H1 (cell line): Measurements from ENCODE around the gene PRR12. TPM values are rescaled to one million over a fixed set of nuclear protein-coding genes. Genes with fewer than 3 reads are reported as not detected.

ENCODE experiments used
- CTCF ChIA-PET: fragments of 300-600 bp; sonication (Branson Sonifier 250); formaldehyde crosslinking; loops from one replicate; lab custom pipeline; 2021; ENCODE audit not compliant: partially characterized antibody; lab: Charles Lee
- POLR2A ChIA-PET: fragments of 300-600 bp; sonication (Branson Sonifier 250); formaldehyde crosslinking; loops from one replicate; lab custom pipeline; 2021; ENCODE audit warnings: inconsistent platforms; ENCODE audit not compliant: partially characterized antibody; lab: Charles Lee
- DNase-seq, 2 experiments: peaks; one replicate each; pipeline versions ENCODE4 v3.0.0 to v3.0.0-alpha.2; 2010 to 2022; ENCODE audit warnings: low spot score in 2 of 2, low read depth in 1 of 2, mixed read lengths in 1 of 2
- FAIRE-seq: peaks from 2 replicates; lab custom pipeline; 2011; peaks lifted over from hg19 to GRCh38; lab: Jason Lieb, UNC
- H2AFZ ChIP-seq: 2 replicates; pipeline ENCODE4 v1.8.1; 2012; ENCODE audit warnings: low read length, inconsistent platforms
- H2AK5ac ChIP-seq: 2 replicates; pipeline ENCODE4 v1.6.1; 2013; ENCODE audit warnings: low read depth, low read length
- H2BK120ac ChIP-seq: replicated peaks from 2 replicates; pipeline ENCODE3; 2013; ENCODE audit warnings: low read depth, low read length, inconsistent platforms
- H2BK12ac ChIP-seq: 2 replicates; pipeline ENCODE4 v1.6.1; 2013; ENCODE audit warnings: low read depth, low read length
- H2BK15ac ChIP-seq: 2 replicates; pipeline ENCODE4 v1.6.1; 2013; ENCODE audit warnings: low read length
- H2BK20ac ChIP-seq: 2 replicates; pipeline ENCODE4 v1.6.1; 2013; ENCODE audit warnings: low read length
- H2BK5ac ChIP-seq: 2 replicates; pipeline ENCODE4 v1.6.1; 2013; ENCODE audit warnings: low read depth, low read length
- H3K14ac ChIP-seq: 2 replicates; pipeline ENCODE4 v1.6.1; 2013; ENCODE audit warnings: inconsistent platforms; ENCODE audit not compliant: insufficient read length
- H3K18ac ChIP-seq: 2 replicates; pipeline ENCODE4 v1.6.1; 2013; ENCODE audit warnings: low read length; ENCODE audit errors: extremely low read depth
- H3K23ac ChIP-seq: 2 replicates; pipeline ENCODE4 v1.6.1; 2013; ENCODE audit warnings: inconsistent platforms; ENCODE audit not compliant: insufficient read length
- H3K23me2 ChIP-seq: 2 replicates; pipeline ENCODE4 v1.6.1; 2013; ENCODE audit warnings: low read depth, low read length
- H3K27ac ChIP-seq: 2 replicates; pipeline ENCODE4 v1.6.1; 2011; ENCODE audit warnings: low read depth, low read length, inconsistent platforms
- H3K27me3 ChIP-seq, 4 experiments: replicated peaks in 1 of 4; 1 replicate in 1 of 4; 2 replicates in 3 of 4; pipeline versions ENCODE4 v1.6.1 to v1.8.1; 2011 to 2013; ENCODE audit warnings: low read length in 3 of 4, mild to moderate bottlenecking in 3 of 4, inconsistent platforms in 2 of 4, mixed read lengths in 2 of 4, moderate library complexity in 1 of 4; ENCODE audit not compliant: control insufficient read depth in 3 of 4, insufficient read depth in 3 of 4; ENCODE audit errors: extremely low read depth in 1 of 4
- H3K36me3 ChIP-seq, 4 experiments: 2 replicates each; pipeline versions ENCODE4 v1.6.1 to v1.8.1; 2011 to 2013; ENCODE audit warnings: mild to moderate bottlenecking in 4 of 4, low read length in 3 of 4, moderate library complexity in 2 of 4, control low read depth in 1 of 4, inconsistent platforms in 1 of 4; ENCODE audit not compliant: insufficient read depth in 4 of 4, control insufficient read depth in 2 of 4
- H3K4ac ChIP-seq: replicated peaks from 2 replicates; pipeline ENCODE3; 2013; ENCODE audit warnings: low read length, low read depth, mixed read lengths, inconsistent platforms; ENCODE audit not compliant: insufficient read length
- H3K4me1 ChIP-seq, 4 experiments: replicated peaks in 1 of 4; 1 replicate in 1 of 4; 2 replicates in 3 of 4; pipeline versions ENCODE4 v1.6.1 to v1.8.1; 2011 to 2013; ENCODE audit warnings: low read length in 3 of 4, inconsistent platforms in 2 of 4, mixed read lengths in 1 of 4; ENCODE audit not compliant: insufficient read depth in 4 of 4, control insufficient read depth in 3 of 4
- H3K4me2 ChIP-seq, 2 experiments: 2 replicates each; pipeline versions ENCODE4 v1.6.1 to v1.8.1; 2011 to 2013; ENCODE audit warnings: low read depth in 2 of 2, low read length in 2 of 2, control low read depth in 1 of 2, inconsistent platforms in 1 of 2, mild to moderate bottlenecking in 1 of 2; ENCODE audit not compliant: insufficient read depth in 1 of 2
- H3K4me3 ChIP-seq, 4 experiments: fragments of 200-600, 300-600 bp in 1 of 4; sonication (generic), shearing (Covaris generic), sonication (Bioruptor Twin) in 1 of 4; 2 replicates each; pipeline versions ENCODE4 v1.5.1 to v1.8.1; 2011 to 2016; ENCODE audit warnings: low read length in 4 of 4, low read depth in 3 of 4, control low read depth in 2 of 4, inconsistent platforms in 2 of 4, mild to moderate bottlenecking in 2 of 4, mixed read lengths in 1 of 4, moderate library complexity in 1 of 4; ENCODE audit not compliant: insufficient read depth in 2 of 4; ENCODE audit errors: extremely low read depth in 1 of 4
- H3K56ac ChIP-seq: replicated peaks from 2 replicates; pipeline ENCODE3; 2013; ENCODE audit warnings: low read depth, mild to moderate bottlenecking, mixed read lengths, low read length, inconsistent platforms; ENCODE audit not compliant: insufficient read length
- H3K79me1 ChIP-seq: 2 replicates; pipeline ENCODE4 v1.6.1; 2013; ENCODE audit warnings: low read depth, low read length, control low read depth
- H3K79me2 ChIP-seq, 2 experiments: 2 replicates each; pipeline versions ENCODE4 v1.6.1 to v1.8.1; 2012 to 2013; ENCODE audit warnings: low read length in 2 of 2, mild to moderate bottlenecking in 2 of 2, inconsistent platforms in 1 of 2; ENCODE audit not compliant: insufficient read depth in 2 of 2, control insufficient read depth in 1 of 2
- H3K9ac ChIP-seq, 4 experiments: replicated peaks in 1 of 4; 1 replicate in 1 of 4; 2 replicates in 3 of 4; pipeline versions ENCODE4 v1.6.1 to v1.8.1; 2011 to 2013; ENCODE audit warnings: low read depth in 3 of 4, low read length in 3 of 4, control low read depth in 2 of 4, mild to moderate bottlenecking in 2 of 4, moderate library complexity in 2 of 4, inconsistent platforms in 1 of 4; ENCODE audit errors: extremely low read depth in 1 of 4
- H3K9me3 ChIP-seq, 2 experiments: 2 replicates each; pipeline versions ENCODE4 v1.6.1 to v1.8.1; 2012 to 2013; ENCODE audit warnings: mild to moderate bottlenecking in 2 of 2, moderate library complexity in 2 of 2, control low read depth in 1 of 2, inconsistent platforms in 1 of 2, low read depth in 1 of 2, low read length in 1 of 2, mixed read lengths in 1 of 2; ENCODE audit not compliant: insufficient read depth in 2 of 2
- H4K20me1 ChIP-seq, 2 experiments: replicated peaks in 1 of 2; 2 replicates each; pipeline versions ENCODE3 to v1.8.1; 2011 to 2013; ENCODE audit warnings: inconsistent platforms in 2 of 2, low read length in 2 of 2, mild to moderate bottlenecking in 1 of 2; ENCODE audit not compliant: insufficient read depth in 2 of 2, control insufficient read depth in 1 of 2
- H4K5ac ChIP-seq: 2 replicates; pipeline ENCODE4 v1.6.1; 2013; ENCODE audit warnings: low read length, low read depth, mixed read lengths, inconsistent platforms; ENCODE audit not compliant: insufficient read length
- H4K8ac ChIP-seq: 2 replicates; pipeline ENCODE4 v1.8.0; 2013; ENCODE audit warnings: mild to moderate bottlenecking, moderate library complexity, low read length, inconsistent platforms; ENCODE audit not compliant: insufficient read depth; ENCODE audit errors: extremely low read depth
- H4K91ac ChIP-seq: replicated peaks from 2 replicates; pipeline ENCODE3; 2013; ENCODE audit warnings: low read length, mixed read lengths, inconsistent platforms; ENCODE audit not compliant: insufficient read length
- CHD1 ChIP-seq: IDR thresholded peaks from 2 replicates; pipeline ENCODE4 v1.6.1; 2012; ENCODE audit warnings: low read depth, low read length, improper control_type of control experiment
- CTCF ChIP-seq, 3 experiments: IDR thresholded peaks; 1 replicate in 2 of 3; 2 replicates in 1 of 3; pipeline versions ENCODE4 v1.5.1 to v1.6.1; 2011; ENCODE audit warnings: low read length in 3 of 3, mild to moderate bottlenecking in 3 of 3, inconsistent platforms in 2 of 3, low read depth in 1 of 3, moderate library complexity in 1 of 3; ENCODE audit not compliant: insufficient read depth in 1 of 3; ENCODE audit errors: control extremely low read depth in 1 of 3
- HDAC2 ChIP-seq, 2 experiments: fragments of 300-600 bp in 1 of 2; sonication (generic) in 1 of 2; IDR thresholded peaks; 2 replicates each; pipeline ENCODE4 v1.6.1; 2011 to 2012; ENCODE audit warnings: low read depth in 2 of 2, low read length in 2 of 2, mild to moderate bottlenecking in 2 of 2, moderate library complexity in 2 of 2, borderline replicate concordance in 1 of 2, inconsistent platforms in 1 of 2
- NANOG ChIP-seq: IDR thresholded peaks from 2 replicates; pipeline ENCODE4 v1.6.1; 2011; ENCODE audit warnings: low read length, low read depth, mild to moderate bottlenecking, inconsistent platforms; ENCODE audit not compliant: insufficient read depth, poor library complexity, severe bottlenecking
- PHF8 ChIP-seq: fragments of 200-600 bp; sonication (generic); conservative IDR thresholded peaks from 2 replicates; pipeline ENCODE4 v1.7.1; 2012; ENCODE audit warnings: low read depth, mild to moderate bottlenecking, inconsistent platforms, low read length, moderate library complexity
- RBBP5 ChIP-seq: IDR thresholded peaks from 2 replicates; pipeline ENCODE4 v1.7.1; 2012; ENCODE audit warnings: low read depth, mild to moderate bottlenecking, inconsistent platforms, low read length, moderate library complexity, borderline replicate concordance
- SAP30 ChIP-seq: fragments of 300-600 bp; sonication (generic); IDR thresholded peaks from 2 replicates; pipeline ENCODE4 v1.7.1; 2012; ENCODE audit warnings: low read length, moderate library complexity, mild to moderate bottlenecking, inconsistent platforms; ENCODE audit not compliant: insufficient read depth, insufficient replicate concordance
- WGBS, 2 experiments: shearing (Covaris generic) in 1 of 2; methylation state at CpG; one replicate each; pipeline versions ENCODE4 v1.1.6 to v1.1.7; 2013 to 2015; ENCODE audit warnings: low lambda C conversion rate in 2 of 2, mixed read lengths in 2 of 2, inconsistent platforms in 1 of 2, low coverage in 1 of 2, missing lambda C conversion rate in 1 of 2; ENCODE audit not compliant: insufficient replicate concordance in 2 of 2, insufficient coverage in 1 of 2, insufficient read length in 1 of 2; ENCODE audit errors: extremely low coverage in 1 of 2, missing lambda C conversion rate in 1 of 2; 5-methylcytosine and 5-hydroxymethylcytosine counted together
- polyA plus RNA-seq, 7 experiments: library from polyadenylated mRNA; depleted of rRNA in 3 of 7; stranded (reverse) in 5 of 7; unstranded in 2 of 7; fragments of >200 nt in 5 of 7; fragments of 200-250 nt in 2 of 7; gene quantifications; 1 replicate in 5 of 7; 2 replicates in 1 of 7; 4 replicates in 1 of 7; pipeline versions ENCODE4 v1.2.1 to v1.2.3, GENCODE V29; 2011 to 2013; ENCODE audit warnings: missing spikeins in 2 of 7, mixed read lengths in 2 of 7
- total RNA-seq: library from RNA; stranded (reverse); fragmentation: NEBNext Ultra II Directional; extraction: Animal tissue kit (Norgen Biotek cat#: 25700); gene quantifications from 2 replicates; pipeline ENCODE4 v1.2.1, GENCODE V29; 2021

The PRR12 gene
- total and polyA plus RNA-seq, 2 of the 8 experiments (the other 6 are each of a cell fraction or from before 2014, with no cell fraction given), result 2.5 to 59.4 TPM

DNA sequence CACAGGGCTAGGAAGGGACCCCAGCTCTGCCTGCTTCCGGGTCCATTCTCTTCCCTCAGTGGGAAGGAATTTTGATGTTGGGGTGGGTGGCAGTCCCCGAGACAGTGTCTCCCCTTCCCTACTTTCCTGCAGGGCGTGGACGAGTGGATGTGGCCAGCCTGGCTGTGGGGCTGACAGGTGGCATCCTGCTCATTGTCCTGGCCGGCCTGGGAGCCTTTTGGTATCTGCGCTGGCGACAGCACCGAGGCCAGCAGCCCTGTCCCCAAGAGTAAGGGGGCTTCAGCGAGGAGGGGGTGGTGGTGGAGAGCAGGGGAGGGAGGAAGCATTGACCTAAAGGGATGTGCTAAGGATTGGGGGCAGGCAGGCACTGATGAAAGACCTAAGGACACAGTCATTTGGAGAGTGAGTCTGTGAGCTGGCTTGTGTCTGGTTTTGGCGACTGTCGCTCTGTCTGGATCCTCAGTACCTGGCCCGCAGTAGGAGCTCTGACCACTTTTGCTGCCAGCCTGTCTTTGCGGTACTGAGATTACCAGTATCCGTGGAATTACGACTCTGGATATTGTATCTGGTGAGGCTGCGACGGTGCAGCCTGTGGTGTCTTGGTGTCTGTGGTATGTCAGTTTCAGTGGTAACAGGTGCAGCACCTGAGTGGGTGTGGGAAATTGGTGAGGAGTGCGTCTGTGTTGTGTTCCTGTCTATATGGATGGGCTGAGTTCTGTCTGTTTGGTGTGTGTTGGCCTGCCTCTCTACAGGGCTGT is 2.4 kb upstream of the PRR12 start:
- H2BK20ac ChIP-seq, result peak overlapping the region; percentile 75; the same call in 1 of the 2 replicates
- no peak overlapping the region for H3K23ac ChIP-seq
- H3K27ac ChIP-seq, result no peak overlapping the region
- H2BK120ac ChIP-seq, result no peak overlapping the region
- WGBS, 2 experiments, result 93% methylated on average over 18 of the region's 18 CpGs; no CpG with 5 or more reads in 1 of the 2 experiments
- no peaks in the 10 kb centered on the region for H3K27me3 ChIP-seq
- H2BK12ac ChIP-seq, result 0 out of 2 replicates have a peak overlapping the region, but pooled peaks have one; percentile 50
- H3K79me2 ChIP-seq, result peaks cover 0 to 13% of the 10 kb centered on the region in 2 experiments; a peak in 2 of 4 replicates
- peak overlapping the region; percentile 95; the same call in 1 of the 2 replicates for H2AK5ac ChIP-seq
- H3K14ac ChIP-seq, result no peak overlapping the region
- no peaks in the 10 kb centered on the region for H3K9me3 ChIP-seq
- no peaks in the 10 kb centered on the region for H3K79me1 ChIP-seq
- H3K9ac ChIP-seq, result 0 out of 7 replicates have a peak overlapping the region, but pooled peaks of 1 of the 4 experiments have one; percentile 4
- ChIA-PET CTCF (interaction anchor here (0.7 to 1.0 kb wide), 2 partner anchors 37 to 55 kb away, joined by 3 to 4 read pairs; no protein-coding TSS in a partner anchor), POLR2A (interaction anchor here (1.2 to 37.8 kb wide), 4 partner anchors 8 to 100 kb away, joined by 3 to 840 read pairs (median 34); partner anchors contain the start of genes NOSIP, PRRG2, RPL13A and RRAS)
- H3K56ac ChIP-seq, result no peak overlapping the region
- H2AFZ ChIP-seq, result no peak overlapping the region
- no peak overlapping the region for H4K8ac ChIP-seq
- no peak for DNase-seq
- no peak overlapping the region; a peak in 1 of 4 replicates for H3K4me2 ChIP-seq
- no peak overlapping the region for H3K4ac ChIP-seq
- H3K36me3 ChIP-seq, result no peaks in the 10 kb centered on the region
- peaks cover 15% of the 10 kb centered on the region for H3K23me2 ChIP-seq
- no peak overlapping the region for H3K18ac ChIP-seq
- no peak overlapping the region for H3K4me3 ChIP-seq
- no peak overlapping the region for H4K5ac ChIP-seq
- peak overlapping the region; percentile 99; the same call in 1 of the 2 replicates for H2BK15ac ChIP-seq
- H4K91ac ChIP-seq, result peak overlapping the region; percentile 65
- no peak for FAIRE-seq
- peak overlapping the region; percentile 60; the same call in 1 of the 2 replicates for H2BK5ac ChIP-seq
- H3K4me1 ChIP-seq, result peaks cover 0 to 12% (median 5%) of the 10 kb centered on the region in 4 experiments; a peak in 6 of 7 replicates
- no peaks in the 10 kb centered on the region for H4K20me1 ChIP-seq
- TF ChIP-seq NANOG (no peak), CTCF (IDR thresholded peaks at IDR 0.05; ENCODE audit: control extremely low read depth in 1 of 3, insufficient read depth in 1 of 3, low read depth in 1 of 3, low read length in 3 of 3) (no peak), SAP30 (no peak), PHF8 (no peak), RBBP5 (no peak), HDAC2 (IDR thresholded peaks at IDR 0.05; ENCODE audit: borderline replicate concordance in 1 of 2, low read depth in 2 of 2, low read length in 2 of 2) (no peak), CHD1 (no peak)
